ENCODE data around the gene ZNF474.
"Not testable (repeated sequence)": the region's sequence is repeated elsewhere in the genome, so short reads cannot be mapped to it uniquely, and the experiment has no call there.

ZNF474 gene

GRCh38 chr5:122129306-122129705 lies at the start of gene ZNF474:
TSS of gene ZNF474 (plus strand) at chr5:122129546. CDS start at chr5:122151991, 22,445 bp downstream.
- DNase-seq (ENCODE audit: low read depth): peak; percentile 99

- no peak for DNase-seq (ENCODE audit: low read depth)
Observed at GRCh38 chr5:122081541-122081940, 47.8 kb upstream of the ZNF474 start.

- DNase-seq (ENCODE audit: low read depth): no peak
Observed at GRCh38 chr5:122083535-122083934, 45.8 kb upstream of the ZNF474 start.

GRCh38 chr5:122085041-122085440 lies 44.3 kb upstream of the ZNF474 start:
- DNase-seq (ENCODE audit: low read depth): no peak

- DNase-seq (ENCODE audit: low read depth): no peak
Observed at GRCh38 chr5:122089096-122090013, 40.0 kb upstream of the ZNF474 start.

- DNase-seq (ENCODE audit: low read depth): peak; percentile 71
Observed at GRCh38 chr5:122091936-122092600, 37.3 kb upstream of the ZNF474 start.

- DNase-seq (ENCODE audit: low read depth): no peak
Observed at GRCh38 chr5:122093415-122094180, 35.7 kb upstream of the ZNF474 start.

- not testable (repeated sequence) for DNase-seq (ENCODE audit: low read depth)
Observed at GRCh38 chr5:122094251-122094650, 35.1 kb upstream of the ZNF474 start.

GRCh38 chr5:122095158-122095557 lies 34.2 kb upstream of the ZNF474 start:
- no peak for DNase-seq (ENCODE audit: low read depth)

GRCh38 chr5:122097391-122097790 lies 32.0 kb upstream of the ZNF474 start:
- DNase-seq (ENCODE audit: low read depth): no peak

- peak; percentile 74 for DNase-seq (ENCODE audit: low read depth)
Observed at GRCh38 chr5:122099060-122099790, 30.1 kb upstream of the ZNF474 start.

- DNase-seq (ENCODE audit: low read depth): peak; percentile 51
Observed at GRCh38 chr5:122101636-122102285, 27.6 kb upstream of the ZNF474 start.

- peak; percentile 72 for DNase-seq (ENCODE audit: low read depth)
Observed at GRCh38 chr5:122102825-122103224, 26.5 kb upstream of the ZNF474 start.

GRCh38 chr5:122105909-122106308 lies 23.4 kb upstream of the ZNF474 start:
- DNase-seq (ENCODE audit: low read depth): no peak

- DNase-seq (ENCODE audit: low read depth): no peak
Observed at GRCh38 chr5:122107016-122107415, 22.3 kb upstream of the ZNF474 start.

- DNase-seq (ENCODE audit: low read depth): no peak
Observed at GRCh38 chr5:122110987-122111386, 18.4 kb upstream of the ZNF474 start.

- no peak for DNase-seq (ENCODE audit: low read depth)
Observed at GRCh38 chr5:122111460-122111859, 17.9 kb upstream of the ZNF474 start.

- no peak for DNase-seq (ENCODE audit: low read depth)
Observed at GRCh38 chr5:122112063-122112462, 17.3 kb upstream of the ZNF474 start.

GRCh38 chr5:122112733-122113558 lies 16.4 kb upstream of the ZNF474 start:
- no peak for DNase-seq (ENCODE audit: low read depth)

- no peak for DNase-seq (ENCODE audit: low read depth)
Observed at GRCh38 chr5:122114501-122114900, 14.8 kb upstream of the ZNF474 start.
